ES-I3 (cell line): ENCODE measurements around the gene HIVEP1.

Source experiments
- H3K36me3 ChIP-seq: 2 replicates; pipeline ENCODE4 v1.6.1; 2013; ENCODE audit warnings: mild to moderate bottlenecking, low read length, control low read depth, moderate library complexity; ENCODE audit not compliant: insufficient read depth
- H3K4me1 ChIP-seq: 2 replicates; pipeline ENCODE4 v1.6.1; 2013; ENCODE audit warnings: mild to moderate bottlenecking, control low read depth, low read length; ENCODE audit not compliant: insufficient read depth
- H3K9ac ChIP-seq: 2 replicates; pipeline ENCODE4 v1.6.1; 2013; ENCODE audit warnings: low read depth, mild to moderate bottlenecking, low read length, moderate library complexity
- H3K9me3 ChIP-seq: 2 replicates; pipeline ENCODE4 v1.6.1; 2013; ENCODE audit warnings: mild to moderate bottlenecking, low read length, moderate library complexity; ENCODE audit not compliant: control insufficient read depth, insufficient read depth

Gene HIVEP1

DNA sequence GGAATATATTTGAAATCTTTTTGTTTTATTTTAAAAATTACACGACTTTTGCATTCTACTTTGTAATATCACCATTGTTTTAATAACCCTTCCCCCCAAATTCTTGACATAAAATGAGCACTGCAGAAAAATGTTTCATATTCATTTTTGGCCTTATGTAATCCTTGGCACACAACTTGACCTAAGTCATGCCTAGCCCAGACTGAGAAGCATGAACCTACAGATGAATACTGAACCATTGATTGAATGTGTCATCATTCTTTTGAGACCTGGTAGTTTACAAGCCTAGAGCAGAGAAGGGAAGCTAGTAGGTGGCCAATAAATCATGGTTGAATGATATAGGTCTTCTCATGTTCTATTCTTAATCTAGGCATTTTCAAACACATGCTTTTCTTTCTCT lies 188.6 kb downstream of the HIVEP1 start:
- Histone ChIP-seq H3K9ac (no peak overlapping the region), H3K9me3 (no peaks in the 10 kb centered on the region), H3K4me1 (peaks cover 11% of the 10 kb centered on the region), H3K36me3 (no peaks in the 10 kb centered on the region; the same call in 1 of the 2 replicates)

DNA sequence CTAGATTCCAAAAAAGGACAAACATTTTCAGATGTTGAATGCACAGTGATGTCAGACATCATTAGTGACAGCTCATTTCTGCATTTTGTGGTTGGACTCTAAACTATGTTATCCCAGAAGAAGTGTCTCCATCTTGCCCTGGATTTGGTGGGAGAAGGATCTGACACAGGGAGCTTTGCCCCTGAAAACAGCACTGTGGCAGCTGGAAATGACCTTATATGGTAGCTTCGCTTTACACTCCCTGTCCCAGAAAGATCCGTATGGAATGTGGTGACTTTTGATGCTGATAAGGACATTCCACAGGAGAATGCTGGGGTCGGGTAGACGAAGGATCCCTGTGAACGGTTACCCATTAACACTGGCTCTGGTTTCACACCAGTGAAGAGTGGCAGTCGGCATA lies 190.9 kb downstream of the HIVEP1 start:
- Histone ChIP-seq H3K9me3 (no peaks in the 10 kb centered on the region), H3K36me3 (no peaks in the 10 kb centered on the region; the same call in 1 of the 2 replicates), H3K9ac (no peak overlapping the region), H3K4me1 (peaks cover 11% of the 10 kb centered on the region)

DNA sequence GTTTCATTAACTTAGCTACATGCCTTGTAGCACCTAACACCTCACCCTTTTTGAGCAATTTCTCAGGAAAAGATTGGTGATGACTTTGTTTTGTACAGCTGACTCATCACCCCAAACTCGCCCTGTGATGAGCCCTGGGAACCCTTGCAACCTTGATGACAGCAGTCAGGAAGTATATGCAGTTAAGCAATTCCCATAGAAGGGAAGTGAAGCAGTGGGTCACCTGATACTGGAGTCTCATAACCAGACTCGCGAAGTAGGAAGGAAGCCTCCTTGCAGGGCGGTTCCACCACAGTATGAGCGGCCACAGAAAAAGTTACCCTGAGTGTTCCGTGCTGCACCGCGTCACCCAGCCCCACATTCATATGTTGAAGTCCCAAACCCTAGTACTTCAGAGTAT lies 196.1 kb downstream of the HIVEP1 start:
- peaks cover 4% of the 10 kb centered on the region for H3K4me1 ChIP-seq
- no peak overlapping the region for H3K9ac ChIP-seq
- H3K9me3 ChIP-seq = no peaks in the 10 kb centered on the region
- H3K36me3 ChIP-seq = no peaks in the 10 kb centered on the region

DNA sequence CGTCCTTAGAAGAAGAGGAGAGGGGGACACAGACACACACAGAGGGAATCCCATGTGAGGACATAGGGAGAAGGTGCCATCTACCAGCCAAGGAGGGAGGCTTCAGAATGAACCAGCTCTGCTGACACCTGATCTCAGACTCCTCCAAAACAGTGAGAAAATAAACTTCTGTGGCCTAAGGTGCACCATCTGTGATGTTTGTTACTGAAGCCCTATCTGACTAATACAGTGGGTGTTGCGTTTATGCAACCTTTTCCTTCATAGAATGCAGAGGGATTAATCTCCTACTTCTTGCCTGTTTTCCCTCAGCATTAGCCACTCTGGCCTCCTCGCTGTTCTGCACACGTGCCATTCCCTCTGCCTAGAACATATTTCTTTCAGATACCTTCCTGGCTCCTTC lies 196.6 kb downstream of the HIVEP1 start:
- no peaks in the 10 kb centered on the region for H3K9me3 ChIP-seq
- H3K4me1 ChIP-seq = no peaks in the 10 kb centered on the region
- no peaks in the 10 kb centered on the region for H3K36me3 ChIP-seq
- H3K9ac ChIP-seq = no peak overlapping the region
